Testis (tissue), 2 donors: ENCODE measurements around the gene PRKCA.

Experiments used
- POLR2A ChIP-seq: fragments of 450-650 bp; IDR thresholded peaks from one replicate; pipeline ENCODE4 v1.6.1; 2017; ENCODE audit warnings: antibody characterized with exemption, mild to moderate bottlenecking, moderate library complexity
- TF ChIP-seq, protein P1 (sequence below), 3 experiments: fragments of 450-650 bp in 2 of 3; fragments of 200-600 bp in 1 of 3; sonication (generic) in 1 of 3; IDR thresholded peaks; one replicate each; pipeline ENCODE4 v1.5.1; 2016 to 2019; ENCODE audit warnings: antibody characterized with exemption in 3 of 3, mild to moderate bottlenecking in 2 of 3, moderate library complexity in 1 of 3

DNA sequence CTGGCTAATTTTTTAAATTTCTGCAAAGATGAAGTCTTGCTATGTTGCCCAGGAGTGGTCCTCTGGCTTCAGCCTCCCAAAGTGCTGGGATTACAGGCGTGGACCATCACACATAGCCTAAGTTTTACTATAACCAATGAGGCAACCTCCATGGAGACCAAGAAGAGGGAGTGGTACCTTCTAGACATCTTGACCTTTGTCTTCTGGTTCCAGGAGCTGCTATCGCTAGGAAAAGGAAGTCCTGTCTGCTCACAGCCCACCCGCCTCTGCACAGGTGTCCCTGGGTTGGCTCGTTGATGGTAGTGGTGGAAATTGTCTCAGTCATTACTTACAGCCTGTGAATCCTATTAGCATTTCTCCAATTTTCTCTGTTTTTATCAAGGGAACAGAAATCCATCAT, 169.7 kb downstream of the PRKCA start:
- no peak for TF ChIP-seq POLR2A
- TF ChIP-seq, protein P1, sequence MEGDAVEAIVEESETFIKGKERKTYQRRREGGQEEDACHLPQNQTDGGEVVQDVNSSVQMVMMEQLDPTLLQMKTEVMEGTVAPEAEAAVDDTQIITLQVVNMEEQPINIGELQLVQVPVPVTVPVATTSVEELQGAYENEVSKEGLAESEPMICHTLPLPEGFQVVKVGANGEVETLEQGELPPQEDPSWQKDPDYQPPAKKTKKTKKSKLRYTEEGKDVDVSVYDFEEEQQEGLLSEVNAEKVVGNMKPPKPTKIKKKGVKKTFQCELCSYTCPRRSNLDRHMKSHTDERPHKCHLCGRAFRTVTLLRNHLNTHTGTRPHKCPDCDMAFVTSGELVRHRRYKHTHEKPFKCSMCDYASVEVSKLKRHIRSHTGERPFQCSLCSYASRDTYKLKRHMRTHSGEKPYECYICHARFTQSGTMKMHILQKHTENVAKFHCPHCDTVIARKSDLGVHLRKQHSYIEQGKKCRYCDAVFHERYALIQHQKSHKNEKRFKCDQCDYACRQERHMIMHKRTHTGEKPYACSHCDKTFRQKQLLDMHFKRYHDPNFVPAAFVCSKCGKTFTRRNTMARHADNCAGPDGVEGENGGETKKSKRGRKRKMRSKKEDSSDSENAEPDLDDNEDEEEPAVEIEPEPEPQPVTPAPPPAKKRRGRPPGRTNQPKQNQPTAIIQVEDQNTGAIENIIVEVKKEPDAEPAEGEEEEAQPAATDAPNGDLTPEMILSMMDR (IDR thresholded peaks at IDR 0.05) = no peak
